ENCODE data around the gene CARD14.

The CARD14 gene

GRCh38 chr17:80212962-80213642 is 43.3 kb downstream of the CARD14 start:
- DNase-seq = no peak

GRCh38 chr17:80213643-80213975 is 43.8 kb downstream of the CARD14 start:
- no peak for DNase-seq

GRCh38 chr17:80214012-80214877 is 44.4 kb downstream of the CARD14 start:
- no peak for DNase-seq

- DNase-seq = no peak
Measured at GRCh38 chr17:80214878-80215210, 45.0 kb downstream of the CARD14 start.

- DNase-seq = no peak
Measured at GRCh38 chr17:80216473-80217456, 46.9 kb downstream of the CARD14 start.

DNA sequence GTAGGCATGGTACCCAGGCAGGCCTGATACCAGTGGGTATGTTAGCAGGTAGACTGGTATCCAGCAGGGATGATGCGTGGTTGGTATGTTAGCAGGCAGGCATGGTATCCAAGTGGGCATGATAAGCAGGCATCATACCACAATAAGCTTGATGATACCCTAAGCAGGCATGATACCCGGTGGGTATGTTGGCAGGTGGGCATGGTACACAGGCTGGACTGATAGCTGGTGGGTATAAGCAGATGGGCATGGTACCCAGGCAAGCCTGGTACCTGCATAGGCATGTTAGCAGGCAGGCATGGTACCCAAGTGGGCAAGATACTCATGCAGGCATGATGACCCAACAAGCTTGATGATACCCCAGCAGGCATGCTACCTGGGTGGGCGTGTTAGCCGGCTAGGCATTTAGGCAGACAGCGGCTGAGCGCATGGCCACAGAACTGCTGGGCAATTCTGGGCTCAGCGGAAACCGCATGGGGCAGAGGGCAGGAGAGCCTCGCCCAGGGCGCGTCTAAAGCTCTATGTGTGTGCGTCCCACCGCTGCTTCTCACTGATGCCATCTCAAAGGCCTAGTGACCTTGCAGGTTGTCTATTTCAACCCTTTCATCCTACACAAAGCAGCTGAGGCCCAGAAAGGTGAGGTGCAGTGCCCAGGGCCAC is 48.0 kb downstream of the CARD14 start:
- DNase-seq = no peak

DNA sequence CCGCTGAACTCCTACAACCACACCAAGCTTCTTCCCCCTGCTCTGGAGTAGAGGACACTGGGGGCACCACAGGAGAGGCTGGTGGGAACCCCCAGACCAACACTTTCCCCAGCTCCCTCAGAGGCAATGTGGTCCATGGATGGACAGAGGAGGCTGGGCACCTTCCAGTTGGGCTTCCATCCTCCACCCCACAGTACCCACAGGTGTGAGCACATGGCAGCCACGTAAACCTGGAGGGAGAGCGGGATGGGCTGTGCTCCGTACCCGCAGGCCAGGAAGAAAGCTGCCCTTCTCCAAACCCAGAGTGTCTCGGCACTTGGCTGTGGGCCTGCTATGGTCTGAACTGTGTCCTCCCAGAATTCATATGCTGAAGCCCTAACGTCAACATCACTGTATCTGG is 48.6 kb downstream of the CARD14 start:
- DNase-seq = no peak

GRCh38 chr17:80219013-80219762 is 49.4 kb downstream of the CARD14 start:
- DNase-seq = peak; percentile 96

DNA sequence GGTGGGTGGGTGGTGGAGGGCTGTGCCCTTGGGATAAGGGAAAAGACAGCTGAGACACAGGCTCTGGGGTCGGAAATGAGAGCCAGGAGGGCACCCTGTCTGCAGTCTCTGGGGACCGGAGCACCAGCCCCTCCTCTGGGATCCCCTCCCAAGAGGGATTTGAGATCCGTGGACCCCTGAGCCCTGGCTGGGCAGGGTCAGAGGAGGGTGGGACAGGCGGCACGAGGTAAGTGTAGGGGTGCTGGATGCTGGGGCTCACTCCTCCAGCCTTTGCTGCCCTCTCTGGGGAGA is 49.9 kb downstream of the CARD14 start:
- no peak for DNase-seq

GRCh38 chr17:80220054-80220735 is 50.4 kb downstream of the CARD14 start, which contains the start of the genes SGSH and SLC26A11:
Gene SGSH (minus strand): TSS chr17:80220333. CDS start chr17:80220313, 20 bp downstream.
Gene SLC26A11 (plus strand): TSS chr17:80220427. CDS start chr17:80221561, 1,134 bp downstream.
- peak; percentile 82 for DNase-seq

GRCh38 chr17:80220736-80221215 is 50.9 kb downstream of the CARD14 start:
- peak; percentile 59 for DNase-seq

GRCh38 chr17:80221351-80222105 is 51.7 kb downstream of the CARD14 start:
- DNase-seq = no peak

DNA sequence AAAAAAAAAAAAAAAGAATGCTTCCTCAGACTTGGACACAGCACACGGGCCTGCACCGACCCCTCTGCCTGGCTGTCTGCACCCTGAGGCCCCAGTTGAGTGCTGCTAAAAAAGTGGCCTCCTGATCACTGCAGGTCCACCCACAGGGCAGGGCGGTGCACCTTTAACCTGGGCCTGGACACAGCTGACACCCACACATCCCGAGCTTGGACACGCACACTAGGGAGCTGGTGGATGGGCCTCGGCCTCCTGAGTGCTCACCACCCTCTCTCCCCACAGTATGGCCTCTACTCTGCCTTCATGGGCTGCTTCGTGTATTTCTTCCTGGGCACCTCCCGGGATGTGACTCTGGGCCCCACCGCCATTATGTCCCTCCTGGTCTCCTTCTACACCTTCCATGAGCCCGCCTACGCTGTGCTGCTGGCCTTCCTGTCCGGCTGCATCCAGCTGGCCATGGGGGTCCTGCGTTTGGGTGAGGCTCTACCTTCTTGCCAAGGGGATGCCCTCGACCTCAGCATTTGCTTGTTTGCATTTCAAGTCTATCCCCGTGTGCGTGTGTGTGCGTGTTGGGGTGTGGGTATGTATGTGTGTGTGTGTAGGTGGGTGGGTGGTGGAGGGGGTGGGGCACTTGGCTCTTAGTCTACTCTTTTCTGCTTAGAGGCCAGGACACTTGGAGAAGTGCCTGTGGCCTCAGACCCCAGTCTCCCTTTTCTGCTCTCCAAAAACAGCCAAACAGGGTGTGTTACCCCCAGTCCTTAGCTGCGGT is 52.7 kb downstream of the CARD14 start:
- no peak for DNase-seq

DNA sequence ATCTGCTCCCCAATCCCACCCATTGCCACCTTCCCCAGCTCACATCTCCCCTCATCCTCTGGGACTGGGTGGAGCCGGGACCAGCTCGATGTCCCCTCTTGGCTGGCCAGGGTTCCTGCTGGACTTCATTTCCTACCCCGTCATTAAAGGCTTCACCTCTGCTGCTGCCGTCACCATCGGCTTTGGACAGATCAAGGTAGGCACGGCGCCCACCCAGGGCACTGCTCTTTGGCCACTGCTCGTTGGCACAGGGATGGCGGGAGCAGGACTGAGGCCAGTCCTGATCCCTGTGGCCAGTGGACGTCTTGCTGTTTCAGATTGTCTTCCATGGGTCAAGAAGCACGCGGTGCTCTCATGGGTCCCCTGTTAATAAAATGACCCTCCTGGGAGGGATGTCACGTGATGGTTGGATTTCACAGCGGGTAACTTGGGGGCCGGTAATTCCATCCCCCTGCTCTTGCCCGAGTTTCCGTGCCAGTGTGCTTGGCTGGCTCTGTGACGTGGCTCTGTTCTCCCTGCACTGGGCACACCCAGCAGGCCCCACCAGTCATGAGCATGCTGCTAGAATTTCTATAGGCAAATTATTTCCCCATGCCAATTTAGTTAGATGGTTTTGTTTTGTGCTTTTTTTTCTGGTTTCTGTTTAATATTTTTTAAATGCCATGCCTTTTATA is 53.4 kb downstream of the CARD14 start:
- DNase-seq = no peak

DNA sequence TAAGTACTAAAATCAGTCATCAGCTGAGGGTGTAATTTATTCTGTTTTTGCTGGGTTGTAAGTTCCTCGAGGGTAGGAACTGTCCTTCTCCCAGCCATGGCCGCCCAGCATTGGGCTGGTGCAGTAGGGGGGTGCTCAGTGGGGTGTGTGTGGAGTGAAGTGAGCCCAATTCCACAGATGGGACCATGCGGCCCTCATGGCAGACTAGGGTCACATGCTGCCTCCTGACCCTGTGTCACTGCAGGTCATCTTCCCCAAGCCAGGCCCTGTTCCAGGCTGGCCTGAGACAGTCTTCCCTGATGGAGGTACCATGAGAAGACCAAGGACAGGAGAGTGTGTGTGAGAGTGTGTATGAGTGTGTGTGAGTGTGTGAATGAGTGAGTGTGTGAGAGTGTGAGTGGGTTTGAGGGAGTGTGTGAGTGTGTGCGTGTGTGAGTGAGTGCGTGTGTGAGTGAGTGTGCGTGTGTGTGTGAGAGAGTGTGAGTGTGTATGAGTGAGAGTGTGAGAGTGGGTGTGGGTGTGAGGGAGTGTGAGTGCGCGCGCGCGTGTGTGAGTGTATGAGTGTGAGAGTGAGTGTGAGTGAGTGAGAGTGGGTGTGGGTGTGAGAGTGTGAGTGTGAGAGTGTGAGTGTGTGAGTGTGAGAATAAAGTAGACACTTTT is 54.1 kb downstream of the CARD14 start:
- no peak for DNase-seq

GRCh38 chr17:80224683-80225082 is 54.9 kb downstream of the CARD14 start:
- no peak for DNase-seq

DNA sequence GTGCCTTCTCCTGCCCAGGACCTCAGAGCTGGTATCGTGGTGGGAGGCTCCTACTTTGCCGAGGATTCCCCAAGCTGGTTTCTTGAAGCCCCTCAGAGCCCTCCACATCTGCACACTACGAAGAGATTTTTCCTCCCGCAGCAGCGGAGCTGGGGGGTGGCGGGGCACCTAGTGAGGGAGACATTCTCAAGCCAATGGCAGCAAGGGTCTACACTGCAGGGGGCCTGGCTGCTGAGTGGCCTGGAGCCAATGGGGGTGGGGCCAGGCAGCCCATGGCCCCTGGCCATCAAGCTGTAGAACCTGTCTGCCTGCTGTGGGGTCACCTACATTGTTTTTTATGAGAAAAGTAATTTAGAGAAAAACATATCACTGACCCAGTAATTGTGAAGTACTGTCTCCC is 55.4 kb downstream of the CARD14 start:
- no peak for DNase-seq

DNA sequence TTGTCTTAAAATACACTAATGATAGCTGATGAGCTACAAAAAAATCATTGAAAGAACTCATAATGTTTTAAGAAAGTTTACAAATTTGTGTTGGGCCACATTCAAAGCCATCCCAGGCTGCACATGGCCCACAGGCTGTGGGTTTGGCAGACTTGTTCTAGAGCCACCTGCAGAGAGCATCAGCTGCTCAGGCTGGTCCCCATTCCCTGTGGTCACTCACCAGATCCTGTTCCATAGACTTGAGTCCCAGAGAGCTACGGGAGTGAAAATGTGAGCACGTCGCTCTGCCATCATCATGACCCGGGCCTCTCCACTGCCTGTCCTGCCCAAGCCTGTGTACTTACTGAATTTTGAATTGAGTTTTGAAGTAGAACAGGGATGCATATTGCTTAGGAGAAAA is 57.3 kb downstream of the CARD14 start:
- no peak for DNase-seq

GRCh38 chr17:80227666-80228065 is 57.8 kb downstream of the CARD14 start:
- no peak for DNase-seq
